Cardiac fibroblast (primary cell): ENCODE data around the gene LRRN4CL.

Experiments
- DNase-seq, 2 donors: peaks; one replicate each; pipeline versions ENCODE4 v3.0.0 to v3.0.0-alpha.2; 2010; ENCODE audit warnings: low read depth in 2 of 2
- H3K4me3 ChIP-seq, 2 donors: replicated peaks in 1 of 2; 1 replicate in 1 of 2; 2 replicates in 1 of 2; pipeline ENCODE4 v1.5.1; 2011; ENCODE audit warnings: low read depth in 2 of 2, low read length in 2 of 2, mild to moderate bottlenecking in 2 of 2, moderate library complexity in 1 of 2
- CTCF ChIP-seq: IDR thresholded peaks from one replicate; pipeline ENCODE4 v1.5.1; 2011; ENCODE audit warnings: low read depth, mild to moderate bottlenecking, low read length, inconsistent platforms

The LRRN4CL gene

GRCh38 chr11:62688491-62688890, 839 bp downstream of the LRRN4CL start:
- no peak overlapping the region for H3K4me3 ChIP-seq
- no peak for TF ChIP-seq CTCF
- no peak for DNase-seq

DNA sequence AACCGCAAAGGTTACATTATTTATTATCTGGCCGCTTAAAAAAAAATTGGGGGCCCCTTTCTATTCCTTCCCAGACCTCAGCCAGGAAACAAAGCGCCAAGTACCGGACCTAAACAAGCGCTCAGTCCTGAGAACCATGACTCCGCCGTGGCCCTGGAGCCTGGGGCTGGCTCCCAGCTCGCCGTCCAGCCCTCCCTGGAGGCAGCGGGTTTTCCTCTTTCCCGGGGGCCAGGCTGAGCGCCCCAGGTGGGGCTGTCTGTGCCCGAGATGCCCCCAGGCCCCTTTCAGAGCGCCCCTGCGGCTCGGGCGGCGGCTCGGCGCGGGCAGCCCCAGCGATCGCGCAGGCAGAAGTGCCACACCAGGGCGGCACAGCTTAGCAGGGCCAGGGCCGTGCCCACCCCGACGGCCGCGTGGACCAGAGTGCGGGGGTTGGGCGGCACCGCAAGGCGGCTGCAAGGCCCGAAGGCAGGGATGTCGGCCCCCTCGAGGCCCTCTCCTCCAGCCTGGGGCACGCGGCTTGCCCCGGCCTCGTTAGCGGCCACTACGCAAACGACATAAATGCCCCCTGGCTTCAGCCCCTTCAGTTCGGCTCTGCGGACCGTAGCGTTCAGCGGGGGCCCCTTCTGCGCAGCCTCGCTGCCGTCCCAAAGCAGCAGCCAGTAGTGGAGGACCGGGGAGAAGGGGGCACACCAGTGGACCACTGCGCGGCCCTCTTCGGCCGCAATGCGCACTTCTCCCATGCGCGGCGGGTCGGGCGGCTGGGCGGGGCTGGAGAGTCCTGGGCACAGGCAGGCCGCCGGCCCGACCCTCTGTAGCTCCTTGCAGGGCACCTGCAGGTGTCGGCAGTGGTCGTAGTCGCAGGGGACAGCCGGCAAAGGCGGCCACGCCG, 1.6 kb downstream of the LRRN4CL start:
- TF ChIP-seq CTCF: no peak
- H3K4me3 ChIP-seq: no peak overlapping the region
- DNase-seq: no peak

DNA sequence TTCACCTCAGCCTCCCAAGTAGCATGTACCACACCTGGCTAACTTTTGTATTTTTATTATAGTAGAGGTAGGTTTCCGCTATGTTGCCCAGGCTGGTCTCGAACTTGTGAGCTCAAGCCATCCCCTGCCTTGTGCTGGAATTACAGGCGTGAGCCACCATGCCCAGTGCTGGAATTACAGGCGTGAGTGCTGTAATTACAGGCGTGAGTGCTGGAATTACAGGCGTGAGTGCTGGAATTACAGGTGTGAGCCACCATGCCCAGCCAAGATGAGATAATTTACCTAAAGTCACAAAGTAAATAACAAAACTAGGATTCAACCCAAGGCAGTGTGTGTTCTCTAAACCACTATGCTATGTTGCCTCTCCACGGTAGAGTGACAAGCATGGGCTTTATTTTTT, 6.8 kb downstream of the LRRN4CL start:
- no peak for DNase-seq
- TF ChIP-seq CTCF: no peak
- H3K4me3 ChIP-seq: no peak overlapping the region

DNA sequence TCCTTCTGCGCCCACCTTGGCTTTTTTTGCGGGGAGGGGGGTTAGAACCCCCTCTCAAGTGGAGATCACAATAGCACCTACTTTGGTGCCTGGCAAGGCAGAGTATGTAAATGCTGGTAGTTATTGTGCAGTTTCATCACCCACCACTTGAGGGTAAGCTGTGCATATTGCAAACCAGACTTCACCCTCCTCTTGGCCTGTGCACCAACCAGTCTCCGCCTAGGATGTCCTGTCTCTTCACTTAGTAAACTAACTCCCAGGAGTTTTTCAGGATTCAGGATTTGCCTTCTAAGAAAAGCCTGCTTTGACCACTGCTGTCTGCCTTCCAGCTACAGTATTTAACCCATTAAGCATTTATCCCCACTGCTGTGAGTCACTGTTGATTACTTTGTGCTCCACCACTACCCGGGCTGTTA, 8.5 kb downstream of the LRRN4CL start:
- peak; percentile 87 to 92 for DNase-seq
- no peak overlapping the region for H3K4me3 ChIP-seq
- peak; percentile 68 for TF ChIP-seq CTCF

DNA sequence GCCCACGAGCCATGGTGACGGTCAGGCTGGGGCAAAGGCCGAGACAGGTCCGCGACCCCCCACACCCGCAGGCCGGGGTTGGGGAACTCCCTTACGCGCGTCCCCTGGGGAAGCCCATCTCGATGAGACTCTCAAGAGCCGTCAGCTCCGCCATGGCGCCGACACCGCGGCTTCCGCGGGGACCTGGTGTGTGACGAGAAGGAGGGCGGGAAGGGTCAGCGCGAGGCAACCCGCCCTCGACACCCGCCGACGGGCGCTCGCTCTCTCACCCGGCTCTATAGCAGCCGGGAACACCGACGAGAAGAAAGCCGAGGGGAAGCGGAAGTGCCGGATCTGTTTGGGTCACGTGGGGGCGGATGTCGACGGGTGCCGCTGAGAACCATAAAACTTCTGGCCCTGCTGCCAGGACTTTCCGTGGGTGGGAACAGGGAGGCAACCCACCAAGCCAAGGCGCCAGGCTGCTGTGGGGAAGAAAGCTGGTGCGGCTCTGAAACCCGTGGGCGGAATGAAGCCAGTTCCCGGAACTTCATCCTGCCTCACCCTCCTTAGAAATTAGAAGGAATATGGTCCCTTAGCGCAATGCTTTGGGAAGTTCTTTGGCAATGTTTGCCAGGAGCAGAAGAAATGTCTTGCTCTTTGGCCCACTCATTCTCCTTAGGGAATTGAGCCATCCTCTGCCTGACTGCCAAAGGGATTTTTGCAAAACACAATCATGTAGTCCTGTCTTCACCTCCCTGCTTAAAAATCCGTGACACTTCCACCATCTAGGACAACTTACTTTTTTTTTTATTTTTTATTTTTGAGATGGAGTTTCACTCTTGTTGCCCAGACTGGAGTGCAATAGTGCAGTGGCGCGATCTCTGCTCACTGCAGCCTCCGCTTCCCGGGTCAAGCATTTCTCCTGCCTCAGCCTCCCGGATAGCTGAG, 10.3 kb downstream of the LRRN4CL start, which contains the start of gene UBXN1:
TSS of gene UBXN1 (minus strand) at position 304 of the 927 bp plus-strand sequence. CDS start at position 154, 150 bp downstream.
- H3K4me3 ChIP-seq: peak within 1 kb of the TSS; percentile 75 to 98
- no peak for TF ChIP-seq CTCF
- DNase-seq: peak; percentile 95 to 97

- no peak for TF ChIP-seq CTCF
- H3K4me3 ChIP-seq: peak overlapping the region; percentile 75 to 98
- no peak for DNase-seq
Observed at GRCh38 chr11:62678433-62678769, 10.9 kb downstream of the LRRN4CL start.
